Measurements from ENCODE around the gene TP53RK.

TP53RK gene

DNA sequence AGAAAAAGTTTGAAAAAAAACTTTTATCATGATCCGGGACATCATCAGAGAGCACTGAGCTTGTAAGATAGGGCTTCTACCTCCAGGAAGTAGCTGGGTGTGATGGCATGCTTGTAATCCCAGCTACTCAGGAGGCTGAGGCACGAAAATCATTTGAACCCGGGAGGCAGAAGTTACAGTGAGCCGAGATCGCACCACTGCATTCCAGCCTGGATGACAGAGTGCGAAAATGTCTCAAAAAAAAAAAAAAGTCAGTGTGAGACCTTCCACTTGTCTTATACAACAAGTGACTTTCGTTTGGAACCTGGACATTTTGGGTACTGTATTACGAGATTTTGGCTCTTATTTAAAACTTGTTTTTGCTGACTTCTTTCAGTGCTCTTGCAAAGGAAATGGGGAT lies 32.1 kb downstream of the TP53RK start:
- H3K27me3 Mint-ChIP-seq (ENCODE audit: low read depth): peaks cover 18% of the 10 kb centered on the region
- no peak overlapping the region for H3K27ac Mint-ChIP-seq
- TF ChIP-seq, protein P1, sequence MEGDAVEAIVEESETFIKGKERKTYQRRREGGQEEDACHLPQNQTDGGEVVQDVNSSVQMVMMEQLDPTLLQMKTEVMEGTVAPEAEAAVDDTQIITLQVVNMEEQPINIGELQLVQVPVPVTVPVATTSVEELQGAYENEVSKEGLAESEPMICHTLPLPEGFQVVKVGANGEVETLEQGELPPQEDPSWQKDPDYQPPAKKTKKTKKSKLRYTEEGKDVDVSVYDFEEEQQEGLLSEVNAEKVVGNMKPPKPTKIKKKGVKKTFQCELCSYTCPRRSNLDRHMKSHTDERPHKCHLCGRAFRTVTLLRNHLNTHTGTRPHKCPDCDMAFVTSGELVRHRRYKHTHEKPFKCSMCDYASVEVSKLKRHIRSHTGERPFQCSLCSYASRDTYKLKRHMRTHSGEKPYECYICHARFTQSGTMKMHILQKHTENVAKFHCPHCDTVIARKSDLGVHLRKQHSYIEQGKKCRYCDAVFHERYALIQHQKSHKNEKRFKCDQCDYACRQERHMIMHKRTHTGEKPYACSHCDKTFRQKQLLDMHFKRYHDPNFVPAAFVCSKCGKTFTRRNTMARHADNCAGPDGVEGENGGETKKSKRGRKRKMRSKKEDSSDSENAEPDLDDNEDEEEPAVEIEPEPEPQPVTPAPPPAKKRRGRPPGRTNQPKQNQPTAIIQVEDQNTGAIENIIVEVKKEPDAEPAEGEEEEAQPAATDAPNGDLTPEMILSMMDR (IDR thresholded peaks at IDR 0.05; ENCODE audit: unreplicated experiment in 3 of 3): no peak
- no peak overlapping the region for H3K4me3 Mint-ChIP-seq
- H3K36me3 Mint-ChIP-seq (ENCODE audit: low read depth): peaks cover 25% of the 10 kb centered on the region
- H3K4me1 Mint-ChIP-seq: no peaks in the 10 kb centered on the region
- peaks cover 25% of the 10 kb centered on the region for H3K9me3 Mint-ChIP-seq

DNA sequence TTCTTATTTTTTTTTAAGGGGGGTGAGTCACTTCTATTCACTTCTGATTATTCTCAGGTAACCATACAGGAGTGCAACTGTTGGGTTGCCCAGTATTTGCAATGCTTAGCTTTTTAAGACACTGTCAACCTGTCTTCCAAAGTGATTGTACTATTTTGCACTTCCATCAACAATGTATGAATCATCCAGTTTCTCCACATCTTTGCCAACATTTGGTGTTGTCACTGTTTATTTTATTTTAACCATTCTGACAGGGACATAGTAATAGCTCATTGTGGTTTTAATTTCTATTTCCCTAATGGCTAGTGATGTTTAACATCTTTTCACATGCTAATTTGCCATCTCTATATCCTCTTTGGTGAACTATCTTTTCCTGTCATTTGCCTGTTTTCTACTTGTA lies 36.5 kb downstream of the TP53RK start:
- H3K9me3 Mint-ChIP-seq: peaks cover 4% of the 10 kb centered on the region
- H3K36me3 Mint-ChIP-seq (ENCODE audit: low read depth): peaks cover 5% of the 10 kb centered on the region
- peaks cover 15% of the 10 kb centered on the region for H3K4me1 Mint-ChIP-seq
- H3K27ac Mint-ChIP-seq: no peak overlapping the region
- H3K27me3 Mint-ChIP-seq (ENCODE audit: low read depth): peaks cover 33% of the 10 kb centered on the region
- TF ChIP-seq, protein P1 (IDR thresholded peaks at IDR 0.05; ENCODE audit: unreplicated experiment in 3 of 3): no peak
- peak overlapping the region in 1 of 3 experiments; percentile 18 for H3K4me3 Mint-ChIP-seq

DNA sequence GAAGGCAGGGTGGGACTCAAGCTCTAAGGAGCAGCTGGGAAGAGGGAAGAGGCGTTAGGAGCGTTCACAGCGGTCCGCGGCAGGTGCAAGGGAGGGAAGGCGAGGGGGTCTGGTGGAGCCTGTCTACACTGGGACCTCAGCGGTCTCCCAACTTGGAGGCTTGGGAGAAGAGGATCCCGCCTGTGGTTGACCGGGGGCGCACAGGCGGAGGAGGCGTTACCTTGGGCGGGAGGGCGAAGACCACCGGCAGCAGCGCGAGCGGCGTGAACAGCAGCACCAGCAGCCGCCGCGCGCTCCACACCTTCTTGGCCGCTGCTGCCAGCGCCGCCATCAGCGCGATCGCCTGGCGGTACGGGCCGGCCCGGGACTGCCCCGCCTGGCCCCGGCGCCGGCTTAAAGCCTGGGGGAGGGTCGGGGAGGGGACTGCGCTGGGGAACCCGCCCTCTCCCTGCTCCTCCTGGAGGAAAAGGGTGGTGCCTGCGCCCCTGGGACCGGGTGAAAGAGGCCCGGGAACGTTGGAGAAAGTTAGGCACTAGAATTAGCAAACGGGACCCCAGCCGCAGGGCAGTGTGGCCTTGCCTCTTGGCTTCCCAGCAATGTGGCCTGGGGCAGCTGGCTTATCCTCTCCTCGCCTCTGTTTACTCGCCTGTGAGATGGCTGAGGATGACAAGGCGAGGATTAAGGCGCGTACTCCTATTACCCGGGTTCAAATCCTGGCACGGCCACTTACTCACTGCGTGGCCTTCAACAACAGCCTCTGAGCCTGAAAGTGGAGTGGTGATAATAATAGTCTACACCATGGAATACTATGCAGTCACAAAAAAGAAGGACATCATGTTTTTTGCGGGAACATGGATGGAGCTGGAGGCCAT lies 37.9 kb downstream of the TP53RK start, which contains the start of gene SLC13A3:
Gene SLC13A3, minus strand, starts transcription at position 369 of the 872 bp plus-strand sequence. Its CDS starts 38 bp downstream, at position 331.
- peaks cover 33% of the 10 kb centered on the region for H3K27me3 Mint-ChIP-seq (ENCODE audit: low read depth)
- no peaks in the 10 kb centered on the region for H3K36me3 Mint-ChIP-seq (ENCODE audit: low read depth)
- no peak within 1 kb of the TSS for H3K27ac Mint-ChIP-seq
- TF ChIP-seq, protein P1 (IDR thresholded peaks at IDR 0.05; ENCODE audit: unreplicated experiment in 3 of 3): no peak
- H3K4me1 Mint-ChIP-seq: peaks cover 23% of the 10 kb centered on the region
- peaks cover 4% of the 10 kb centered on the region for H3K9me3 Mint-ChIP-seq
- H3K4me3 Mint-ChIP-seq: peak within 1 kb of the TSS; percentile 13 to 74 (median 72)

DNA sequence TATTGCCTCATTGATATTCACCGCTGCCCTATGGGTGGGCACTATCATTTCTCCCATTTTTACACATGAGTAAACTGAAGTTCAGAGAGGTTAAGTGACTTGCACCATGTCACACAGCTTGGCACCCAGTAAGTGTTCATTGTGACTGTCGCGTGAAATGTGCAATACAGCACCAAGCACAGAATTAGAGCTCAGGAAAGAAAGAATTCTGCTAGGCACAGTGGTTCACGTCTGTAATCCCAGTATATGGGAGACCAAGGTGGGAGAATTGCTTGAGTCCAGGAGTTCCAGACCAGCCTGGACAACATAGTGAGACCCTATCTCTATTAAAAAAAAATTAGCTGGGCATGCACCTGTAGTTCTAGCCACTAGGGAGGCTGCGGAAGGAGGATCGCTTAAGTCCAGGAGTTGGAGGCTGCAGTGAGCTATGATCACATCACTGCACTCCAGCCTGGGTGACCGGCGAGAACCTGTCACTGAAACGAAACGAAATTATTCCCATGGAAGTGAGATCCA lies 38.6 kb downstream of the TP53RK start:
- Mint-ChIP-seq H3K36me3 (ENCODE audit: low read depth) (no peaks in the 10 kb centered on the region), H3K27me3 (ENCODE audit: low read depth) (peaks cover 33% of the 10 kb centered on the region), H3K4me3 (peak overlapping the region; percentile 13 to 74 (median 72)), H3K27ac (no peak overlapping the region), H3K4me1 (peaks cover 23% of the 10 kb centered on the region), H3K9me3 (peaks cover 4% of the 10 kb centered on the region)
- TF ChIP-seq, protein P1 (IDR thresholded peaks at IDR 0.05; ENCODE audit: unreplicated experiment in 3 of 3): no peak

DNA sequence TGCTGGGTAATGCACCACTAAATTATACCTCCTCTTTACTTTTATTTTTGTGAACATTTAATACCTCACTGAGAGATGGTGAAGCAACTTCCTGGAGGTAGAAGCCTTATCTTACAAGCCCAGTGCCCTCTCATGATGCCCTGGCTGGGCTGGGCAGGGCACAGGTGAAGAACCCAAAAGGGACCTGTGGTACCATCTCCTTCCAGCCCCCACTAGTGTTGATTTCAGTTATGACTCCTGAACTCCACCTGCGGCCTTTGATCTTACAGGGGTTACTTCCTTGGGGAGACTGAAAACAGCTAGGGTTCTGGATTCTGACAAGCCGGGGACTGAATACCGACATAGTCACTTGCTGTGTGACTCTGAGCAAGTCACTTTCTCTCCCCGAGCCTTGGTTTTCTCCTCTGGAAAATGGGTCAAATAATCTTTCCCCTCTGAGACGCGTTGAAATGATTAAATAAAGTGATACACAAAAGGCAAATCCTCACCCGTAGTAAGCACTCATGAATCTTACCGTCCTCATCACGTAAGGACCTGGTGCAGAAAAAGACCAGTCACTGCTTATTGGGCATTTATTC lies 39.2 kb downstream of the TP53RK start:
- TF ChIP-seq, protein P1 (IDR thresholded peaks at IDR 0.05; ENCODE audit: unreplicated experiment in 3 of 3): no peak
- Mint-ChIP-seq H3K27me3 (ENCODE audit: low read depth) (peaks cover 33% of the 10 kb centered on the region), H3K27ac (no peak overlapping the region), H3K9me3 (peaks cover 4% of the 10 kb centered on the region), H3K4me1 (peaks cover 23% of the 10 kb centered on the region), H3K4me3 (no peak overlapping the region), H3K36me3 (ENCODE audit: low read depth) (no peaks in the 10 kb centered on the region)
